Activated CD4-positive, alpha-beta memory T cell treated with anti-CD3 and anti-CD28 coated beads, Interleukin-2, amount 10 ng/mL, durations not matched to agents 7 days and 5 days (primary cell): ENCODE measurements around the gene ZNF705A. TPM values are rescaled to one million over a fixed set of nuclear protein-coding genes. Genes with fewer than 3 reads are reported as not detected.
A peak's percentile ranks its signal among the peaks of the same experiment; 100 is the strongest.
"Not testable (repeated sequence)": the region's sequence is repeated elsewhere in the genome, so short reads cannot be mapped to it uniquely, and the experiment has no call there.

ENCODE experiments used
- CTCF ChIA-PET: fragments of 350-600 bp; sonication (Branson Sonifier 250); formaldehyde crosslinking; loops from one replicate; lab custom pipeline; 2021; ENCODE audit warnings: antibody characterized with exemption, inconsistent platforms; lab: Charles Lee
- POLR2A ChIA-PET: fragments of 350-600 bp; sonication (Branson Sonifier 250); formaldehyde crosslinking; loops from one replicate; lab custom pipeline; 2021; ENCODE audit warnings: antibody characterized with exemption; lab: Charles Lee
- DNase-seq: peaks from one replicate; pipeline ENCODE4 v3.0.0-alpha.2; 2020
- H3K27ac Mint-ChIP-seq: one replicate; pipeline ENCODE4 v1.8.0; 2021; ENCODE audit warnings: mild to moderate bottlenecking, mixed read lengths
- H3K27me3 Mint-ChIP-seq: one replicate; pipeline ENCODE4 v1.8.0; 2021; ENCODE audit warnings: mixed read lengths
- H3K36me3 Mint-ChIP-seq: one replicate; pipeline ENCODE4 v1.8.0; 2021; ENCODE audit warnings: low read depth, mixed read lengths
- H3K4me1 Mint-ChIP-seq: one replicate; pipeline ENCODE4 v1.8.0; 2021; ENCODE audit warnings: mixed read lengths
- H3K4me3 Mint-ChIP-seq: one replicate; pipeline ENCODE4 v1.8.0; 2021; ENCODE audit warnings: mild to moderate bottlenecking, mixed read lengths
- H3K9me3 Mint-ChIP-seq: one replicate; pipeline ENCODE4 v1.8.0; 2021; ENCODE audit warnings: mixed read lengths
- total RNA-seq, 2 experiments: library from RNA; stranded (reverse); gene quantifications; one replicate each; pipeline ENCODE4 v1.2.3, GENCODE V29; 2021

Gene ZNF705A
- not detected for total RNA-seq

GRCh38 chr12:8156845-8157244 is at the start of gene ZNF705A:
ZNF705A (plus strand) TSS chr12:8157015; CDS start chr12:8172626, 15,611 bp downstream.
- ChIA-PET POLR2A (no interaction called here), CTCF (no interaction called here)
- peaks cover 42% of the 10 kb centered on the region for H3K27me3 Mint-ChIP-seq
- no peak within 1 kb of the TSS for H3K27ac Mint-ChIP-seq
- peaks cover 8% of the 10 kb centered on the region for H3K4me1 Mint-ChIP-seq
- H3K36me3 Mint-ChIP-seq = no peaks in the 10 kb centered on the region
- no peaks in the 10 kb centered on the region for H3K9me3 Mint-ChIP-seq
- H3K4me3 Mint-ChIP-seq = no peak within 1 kb of the TSS
- DNase-seq = no peak

GRCh38 chr12:8108808-8109398 is 47.9 kb upstream of the ZNF705A start:
- POLR2A ChIA-PET = interaction anchor here (0.6 to 1.3 kb wide), 2 partner anchors 45 to 72 kb away, joined by 4 to 5 read pairs; no protein-coding TSS in a partner anchor
- H3K4me1 Mint-ChIP-seq = peaks cover 10% of the 10 kb centered on the region
- CTCF ChIA-PET = interaction anchor here (0.6 to 3.7 kb wide), 11 partner anchors 10 to 592 kb away, joined by 3 to 31 read pairs (median 6); no protein-coding TSS in a partner anchor
- no peak overlapping the region for H3K4me3 Mint-ChIP-seq
- peaks cover 24% of the 10 kb centered on the region for H3K36me3 Mint-ChIP-seq
- no peak overlapping the region for H3K27ac Mint-ChIP-seq
- no peaks in the 10 kb centered on the region for H3K27me3 Mint-ChIP-seq
- H3K9me3 Mint-ChIP-seq = no peaks in the 10 kb centered on the region
- peak; percentile 80 for DNase-seq

DNA sequence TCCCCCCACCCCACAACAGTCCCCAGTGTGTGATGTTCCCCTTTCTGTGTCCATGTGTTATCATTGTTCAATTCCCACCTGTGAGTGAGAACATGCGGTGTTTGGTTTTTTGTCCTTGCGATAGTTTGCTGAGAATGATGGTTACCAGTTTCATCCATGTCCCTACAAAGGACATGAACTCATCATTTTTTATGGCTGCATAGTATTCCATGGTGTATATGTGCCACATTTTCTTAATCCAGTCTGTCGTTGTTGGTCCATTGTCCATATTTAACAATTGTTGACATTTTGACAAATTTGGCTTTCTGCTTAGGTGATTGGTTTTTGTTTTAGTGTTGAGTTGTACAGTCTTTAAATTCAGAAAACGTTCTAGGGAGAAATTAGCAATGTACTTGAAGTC is 43.7 kb upstream of the ZNF705A start:
- H3K27ac Mint-ChIP-seq, CTCF ChIA-PET, H3K4me1 Mint-ChIP-seq, DNase-seq, H3K4me3 Mint-ChIP-seq, H3K36me3 Mint-ChIP-seq, H3K9me3 Mint-ChIP-seq, POLR2A ChIA-PET, H3K27me3 Mint-ChIP-seq: not testable (repeated sequence)

GRCh38 chr12:8120072-8120713 is 36.6 kb upstream of the ZNF705A start:
- no peaks in the 10 kb centered on the region for H3K36me3 Mint-ChIP-seq
- CTCF ChIA-PET = interaction anchor here (3.7 kb wide), 1 partner anchor 11 kb away, joined by 15 read pairs; no protein-coding TSS in a partner anchor
- no peaks in the 10 kb centered on the region for H3K9me3 Mint-ChIP-seq
- H3K27me3 Mint-ChIP-seq = no peaks in the 10 kb centered on the region
- no peak overlapping the region for H3K4me3 Mint-ChIP-seq
- no peak overlapping the region for H3K27ac Mint-ChIP-seq
- H3K4me1 Mint-ChIP-seq = no peaks in the 10 kb centered on the region
- POLR2A ChIA-PET = no interaction called here
- DNase-seq = no peak

DNA sequence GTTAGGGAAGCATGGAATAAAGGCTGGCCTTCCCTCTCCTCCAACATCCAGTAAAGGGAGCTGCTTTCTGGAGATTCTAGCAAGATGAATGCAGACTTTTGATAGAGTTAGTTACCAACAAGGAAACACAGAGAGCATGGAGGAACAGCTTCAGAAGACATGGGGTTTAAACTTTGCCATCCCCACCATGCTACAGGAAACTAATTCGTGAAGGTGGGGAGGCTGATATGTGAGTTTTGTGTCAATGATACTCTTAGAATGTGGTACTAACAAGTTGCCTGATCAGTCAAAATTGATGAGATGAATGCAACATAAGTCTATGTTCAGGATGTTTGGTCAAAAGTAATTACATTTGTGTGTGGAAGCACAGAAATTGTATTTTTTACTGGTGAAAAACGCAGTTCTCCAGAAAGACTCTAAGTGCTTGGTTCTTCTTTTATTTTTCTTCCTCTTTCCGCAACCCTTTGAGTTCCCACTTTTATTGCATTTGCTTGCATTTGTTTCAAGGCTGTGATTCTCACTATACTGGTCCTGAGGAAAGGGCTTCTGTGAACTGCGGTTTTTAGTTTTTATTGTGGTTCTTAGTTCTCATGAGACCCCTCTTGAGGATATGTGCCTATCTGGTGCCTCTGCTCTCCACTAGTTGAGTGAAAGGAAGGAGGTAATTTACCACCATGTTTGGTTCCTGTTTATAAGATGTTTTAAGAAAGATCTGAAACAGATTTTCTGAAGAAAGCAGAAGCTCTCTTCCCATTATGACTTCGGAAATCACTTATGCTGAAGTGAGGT is 33.5 kb upstream of the ZNF705A start, which contains the start of gene CLEC4A:
Gene CLEC4A (plus strand): TSS at position 494 of the 789 bp plus-strand sequence. CDS start 262 bp downstream, at position 756.
- H3K27me3 Mint-ChIP-seq = no peaks in the 10 kb centered on the region
- peaks cover 10% of the 10 kb centered on the region for H3K4me1 Mint-ChIP-seq
- no peaks in the 10 kb centered on the region for H3K9me3 Mint-ChIP-seq
- H3K4me3 Mint-ChIP-seq = no peak within 1 kb of the TSS
- no peak for DNase-seq
- peaks cover 5% of the 10 kb centered on the region for H3K36me3 Mint-ChIP-seq
- CTCF ChIA-PET = no interaction called here
- POLR2A ChIA-PET = no interaction called here
- no peak within 1 kb of the TSS for H3K27ac Mint-ChIP-seq

DNA sequence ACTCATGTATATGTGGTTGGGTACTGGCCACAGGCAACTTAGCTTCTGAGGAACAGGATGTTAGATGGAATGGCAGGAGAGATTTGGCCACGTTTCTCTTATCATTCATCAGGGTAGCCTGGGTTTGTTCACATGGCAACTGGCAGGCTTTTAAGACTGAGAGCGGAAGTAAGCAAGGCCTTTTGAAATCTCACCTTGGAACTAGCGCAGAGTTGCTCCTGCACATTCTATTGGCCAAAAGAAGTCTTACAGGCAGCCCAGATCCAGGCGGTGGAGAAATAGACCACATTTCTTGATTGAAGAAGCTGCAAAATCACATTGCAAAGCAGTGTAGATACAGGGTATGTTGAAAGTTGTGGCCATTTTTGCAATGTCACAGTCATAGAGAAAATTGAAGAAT is 29.7 kb upstream of the ZNF705A start:
- no peaks in the 10 kb centered on the region for H3K27me3 Mint-ChIP-seq
- no peaks in the 10 kb centered on the region for H3K9me3 Mint-ChIP-seq
- no peak overlapping the region for H3K4me3 Mint-ChIP-seq
- no peak for DNase-seq
- no peak overlapping the region for H3K27ac Mint-ChIP-seq
- ChIA-PET POLR2A (no interaction called here), CTCF (no interaction called here)
- H3K4me1 Mint-ChIP-seq = peaks cover 10% of the 10 kb centered on the region
- peaks cover 5% of the 10 kb centered on the region for H3K36me3 Mint-ChIP-seq

GRCh38 chr12:8133636-8134397 is 23.0 kb upstream of the ZNF705A start:
- H3K36me3 Mint-ChIP-seq, H3K27me3 Mint-ChIP-seq, H3K9me3 Mint-ChIP-seq, H3K4me3 Mint-ChIP-seq, CTCF ChIA-PET, DNase-seq, H3K27ac Mint-ChIP-seq, POLR2A ChIA-PET, H3K4me1 Mint-ChIP-seq: not testable (repeated sequence)

- DNase-seq, POLR2A ChIA-PET, CTCF ChIA-PET, H3K4me1 Mint-ChIP-seq, H3K4me3 Mint-ChIP-seq, H3K27me3 Mint-ChIP-seq, H3K27ac Mint-ChIP-seq, H3K36me3 Mint-ChIP-seq, H3K9me3 Mint-ChIP-seq: not testable (repeated sequence)
These were observed 22.4 kb upstream of the ZNF705A start for GRCh38 chr12:8134398-8134930.

- POLR2A ChIA-PET, H3K27ac Mint-ChIP-seq, CTCF ChIA-PET, H3K27me3 Mint-ChIP-seq, H3K4me1 Mint-ChIP-seq, H3K9me3 Mint-ChIP-seq, H3K36me3 Mint-ChIP-seq, H3K4me3 Mint-ChIP-seq, DNase-seq: not testable (repeated sequence)
These were observed 15.2 kb upstream of the ZNF705A start for GRCh38 chr12:8141647-8142046.

- Mint-ChIP-seq H3K4me1 (no peaks in the 10 kb centered on the region), H3K9me3 (no peaks in the 10 kb centered on the region), H3K27ac (no peak overlapping the region), H3K36me3 (no peaks in the 10 kb centered on the region), H3K4me3 (no peak overlapping the region), H3K27me3 (peaks cover 6% of the 10 kb centered on the region)
- ChIA-PET POLR2A (no interaction called here), CTCF (no interaction called here)
- DNase-seq = no peak
These were observed 13.6 kb upstream of the ZNF705A start for GRCh38 chr12:8143261-8143660.

- H3K9me3 Mint-ChIP-seq = no peaks in the 10 kb centered on the region
- no peak overlapping the region for H3K27ac Mint-ChIP-seq
- no peak overlapping the region for H3K4me3 Mint-ChIP-seq
- no peaks in the 10 kb centered on the region for H3K36me3 Mint-ChIP-seq
- H3K27me3 Mint-ChIP-seq = peaks cover 29% of the 10 kb centered on the region
- ChIA-PET POLR2A (no interaction called here), CTCF (no interaction called here)
- no peak for DNase-seq
- no peaks in the 10 kb centered on the region for H3K4me1 Mint-ChIP-seq
These were observed 10.9 kb upstream of the ZNF705A start for GRCh38 chr12:8145754-8146441.

- H3K4me1 Mint-ChIP-seq = no peaks in the 10 kb centered on the region
- ChIA-PET CTCF (no interaction called here), POLR2A (no interaction called here)
- no peaks in the 10 kb centered on the region for H3K36me3 Mint-ChIP-seq
- H3K27ac Mint-ChIP-seq = no peak overlapping the region
- H3K4me3 Mint-ChIP-seq = no peak overlapping the region
- no peaks in the 10 kb centered on the region for H3K9me3 Mint-ChIP-seq
- no peak for DNase-seq
- H3K27me3 Mint-ChIP-seq = peaks cover 33% of the 10 kb centered on the region
These were observed 10.4 kb upstream of the ZNF705A start for GRCh38 chr12:8146442-8146771.
